H1 (cell line): Measurements from ENCODE around the gene ARHGAP18. TPM values are rescaled to one million over a fixed set of nuclear protein-coding genes. Genes with fewer than 3 reads are reported as not detected.

Experiments used
- CTCF ChIA-PET: fragments of 300-600 bp; sonication (Branson Sonifier 250); formaldehyde crosslinking; loops from one replicate; lab custom pipeline; 2021; ENCODE audit not compliant: partially characterized antibody; lab: Charles Lee
- POLR2A ChIA-PET: fragments of 300-600 bp; sonication (Branson Sonifier 250); formaldehyde crosslinking; loops from one replicate; lab custom pipeline; 2021; ENCODE audit warnings: inconsistent platforms; ENCODE audit not compliant: partially characterized antibody; lab: Charles Lee
- DNase-seq, 2 experiments: peaks; one replicate each; pipeline versions ENCODE4 v3.0.0 to v3.0.0-alpha.2; 2010 to 2022; ENCODE audit warnings: low spot score in 2 of 2, low read depth in 1 of 2, mixed read lengths in 1 of 2
- FAIRE-seq: peaks from 2 replicates; lab custom pipeline; 2011; peaks lifted over from hg19 to GRCh38; lab: Jason Lieb, UNC
- H2AFZ ChIP-seq: 2 replicates; pipeline ENCODE4 v1.8.1; 2012; ENCODE audit warnings: low read length, inconsistent platforms
- H2AK5ac ChIP-seq: 2 replicates; pipeline ENCODE4 v1.6.1; 2013; ENCODE audit warnings: low read depth, low read length
- H2BK120ac ChIP-seq: replicated peaks from 2 replicates; pipeline ENCODE3; 2013; ENCODE audit warnings: low read depth, low read length, inconsistent platforms
- H2BK12ac ChIP-seq: 2 replicates; pipeline ENCODE4 v1.6.1; 2013; ENCODE audit warnings: low read depth, low read length
- H2BK15ac ChIP-seq: 2 replicates; pipeline ENCODE4 v1.6.1; 2013; ENCODE audit warnings: low read length
- H2BK20ac ChIP-seq: 2 replicates; pipeline ENCODE4 v1.6.1; 2013; ENCODE audit warnings: low read length
- H2BK5ac ChIP-seq: 2 replicates; pipeline ENCODE4 v1.6.1; 2013; ENCODE audit warnings: low read depth, low read length
- H3K14ac ChIP-seq: 2 replicates; pipeline ENCODE4 v1.6.1; 2013; ENCODE audit warnings: inconsistent platforms; ENCODE audit not compliant: insufficient read length
- H3K18ac ChIP-seq: 2 replicates; pipeline ENCODE4 v1.6.1; 2013; ENCODE audit warnings: low read length; ENCODE audit errors: extremely low read depth
- H3K23ac ChIP-seq: 2 replicates; pipeline ENCODE4 v1.6.1; 2013; ENCODE audit warnings: inconsistent platforms; ENCODE audit not compliant: insufficient read length
- H3K23me2 ChIP-seq: 2 replicates; pipeline ENCODE4 v1.6.1; 2013; ENCODE audit warnings: low read depth, low read length
- H3K27ac ChIP-seq: 2 replicates; pipeline ENCODE4 v1.6.1; 2011; ENCODE audit warnings: low read depth, low read length, inconsistent platforms
- H3K27me3 ChIP-seq, 4 experiments: replicated peaks in 1 of 4; 1 replicate in 1 of 4; 2 replicates in 3 of 4; pipeline versions ENCODE4 v1.6.1 to v1.8.1; 2011 to 2013; ENCODE audit warnings: low read length in 3 of 4, mild to moderate bottlenecking in 3 of 4, inconsistent platforms in 2 of 4, mixed read lengths in 2 of 4, moderate library complexity in 1 of 4; ENCODE audit not compliant: control insufficient read depth in 3 of 4, insufficient read depth in 3 of 4; ENCODE audit errors: extremely low read depth in 1 of 4
- H3K36me3 ChIP-seq, 4 experiments: 2 replicates each; pipeline versions ENCODE4 v1.6.1 to v1.8.1; 2011 to 2013; ENCODE audit warnings: mild to moderate bottlenecking in 4 of 4, low read length in 3 of 4, moderate library complexity in 2 of 4, control low read depth in 1 of 4, inconsistent platforms in 1 of 4; ENCODE audit not compliant: insufficient read depth in 4 of 4, control insufficient read depth in 2 of 4
- H3K4ac ChIP-seq: replicated peaks from 2 replicates; pipeline ENCODE3; 2013; ENCODE audit warnings: low read length, low read depth, mixed read lengths, inconsistent platforms; ENCODE audit not compliant: insufficient read length
- H3K4me1 ChIP-seq, 4 experiments: replicated peaks in 1 of 4; 1 replicate in 1 of 4; 2 replicates in 3 of 4; pipeline versions ENCODE4 v1.6.1 to v1.8.1; 2011 to 2013; ENCODE audit warnings: low read length in 3 of 4, inconsistent platforms in 2 of 4, mixed read lengths in 1 of 4; ENCODE audit not compliant: insufficient read depth in 4 of 4, control insufficient read depth in 3 of 4
- H3K4me2 ChIP-seq, 2 experiments: 2 replicates each; pipeline versions ENCODE4 v1.6.1 to v1.8.1; 2011 to 2013; ENCODE audit warnings: low read depth in 2 of 2, low read length in 2 of 2, control low read depth in 1 of 2, inconsistent platforms in 1 of 2, mild to moderate bottlenecking in 1 of 2; ENCODE audit not compliant: insufficient read depth in 1 of 2
- H3K4me3 ChIP-seq, 4 experiments: fragments of 200-600, 300-600 bp in 1 of 4; sonication (generic), shearing (Covaris generic), sonication (Bioruptor Twin) in 1 of 4; 2 replicates each; pipeline versions ENCODE4 v1.5.1 to v1.8.1; 2011 to 2016; ENCODE audit warnings: low read length in 4 of 4, low read depth in 3 of 4, control low read depth in 2 of 4, inconsistent platforms in 2 of 4, mild to moderate bottlenecking in 2 of 4, mixed read lengths in 1 of 4, moderate library complexity in 1 of 4; ENCODE audit not compliant: insufficient read depth in 2 of 4; ENCODE audit errors: extremely low read depth in 1 of 4
- H3K56ac ChIP-seq: replicated peaks from 2 replicates; pipeline ENCODE3; 2013; ENCODE audit warnings: low read depth, mild to moderate bottlenecking, mixed read lengths, low read length, inconsistent platforms; ENCODE audit not compliant: insufficient read length
- H3K79me1 ChIP-seq: 2 replicates; pipeline ENCODE4 v1.6.1; 2013; ENCODE audit warnings: low read depth, low read length, control low read depth
- H3K79me2 ChIP-seq, 2 experiments: 2 replicates each; pipeline versions ENCODE4 v1.6.1 to v1.8.1; 2012 to 2013; ENCODE audit warnings: low read length in 2 of 2, mild to moderate bottlenecking in 2 of 2, inconsistent platforms in 1 of 2; ENCODE audit not compliant: insufficient read depth in 2 of 2, control insufficient read depth in 1 of 2
- H3K9ac ChIP-seq, 4 experiments: replicated peaks in 1 of 4; 1 replicate in 1 of 4; 2 replicates in 3 of 4; pipeline versions ENCODE4 v1.6.1 to v1.8.1; 2011 to 2013; ENCODE audit warnings: low read depth in 3 of 4, low read length in 3 of 4, control low read depth in 2 of 4, mild to moderate bottlenecking in 2 of 4, moderate library complexity in 2 of 4, inconsistent platforms in 1 of 4; ENCODE audit errors: extremely low read depth in 1 of 4
- H3K9me3 ChIP-seq, 2 experiments: 2 replicates each; pipeline versions ENCODE4 v1.6.1 to v1.8.1; 2012 to 2013; ENCODE audit warnings: mild to moderate bottlenecking in 2 of 2, moderate library complexity in 2 of 2, control low read depth in 1 of 2, inconsistent platforms in 1 of 2, low read depth in 1 of 2, low read length in 1 of 2, mixed read lengths in 1 of 2; ENCODE audit not compliant: insufficient read depth in 2 of 2
- H4K20me1 ChIP-seq, 2 experiments: replicated peaks in 1 of 2; 2 replicates each; pipeline versions ENCODE3 to v1.8.1; 2011 to 2013; ENCODE audit warnings: inconsistent platforms in 2 of 2, low read length in 2 of 2, mild to moderate bottlenecking in 1 of 2; ENCODE audit not compliant: insufficient read depth in 2 of 2, control insufficient read depth in 1 of 2
- H4K5ac ChIP-seq: 2 replicates; pipeline ENCODE4 v1.6.1; 2013; ENCODE audit warnings: low read length, low read depth, mixed read lengths, inconsistent platforms; ENCODE audit not compliant: insufficient read length
- H4K8ac ChIP-seq: 2 replicates; pipeline ENCODE4 v1.8.0; 2013; ENCODE audit warnings: mild to moderate bottlenecking, moderate library complexity, low read length, inconsistent platforms; ENCODE audit not compliant: insufficient read depth; ENCODE audit errors: extremely low read depth
- H4K91ac ChIP-seq: replicated peaks from 2 replicates; pipeline ENCODE3; 2013; ENCODE audit warnings: low read length, mixed read lengths, inconsistent platforms; ENCODE audit not compliant: insufficient read length
- BRCA1 ChIP-seq: IDR thresholded peaks from 2 replicates; pipeline ENCODE4 v1.6.1; 2012; ENCODE audit warnings: low read depth, low read length, improper control_type of control experiment
- CBX8 ChIP-seq: fragments of 300-800, 300-1000 bp; sonication (generic); IDR thresholded peaks from 2 replicates; pipeline ENCODE4 v1.7.1; 2016; ENCODE audit warnings: low read depth, low read length, borderline replicate concordance
- JUND ChIP-seq: IDR thresholded peaks from 2 replicates; pipeline ENCODE4 v1.6.1; 2011; ENCODE audit warnings: mild to moderate bottlenecking, improper control_type of control experiment, low read length
- WGBS, 2 experiments: shearing (Covaris generic) in 1 of 2; methylation state at CpG; one replicate each; pipeline versions ENCODE4 v1.1.6 to v1.1.7; 2013 to 2015; ENCODE audit warnings: low lambda C conversion rate in 2 of 2, mixed read lengths in 2 of 2, inconsistent platforms in 1 of 2, low coverage in 1 of 2, missing lambda C conversion rate in 1 of 2; ENCODE audit not compliant: insufficient replicate concordance in 2 of 2, insufficient coverage in 1 of 2, insufficient read length in 1 of 2; ENCODE audit errors: extremely low coverage in 1 of 2, missing lambda C conversion rate in 1 of 2; 5-methylcytosine and 5-hydroxymethylcytosine counted together
- polyA plus RNA-seq, 7 experiments: library from polyadenylated mRNA; depleted of rRNA in 3 of 7; stranded (reverse) in 5 of 7; unstranded in 2 of 7; fragments of >200 nt in 5 of 7; fragments of 200-250 nt in 2 of 7; gene quantifications; 1 replicate in 5 of 7; 2 replicates in 1 of 7; 4 replicates in 1 of 7; pipeline versions ENCODE4 v1.2.1 to v1.2.3, GENCODE V29; 2011 to 2013; ENCODE audit warnings: missing spikeins in 2 of 7, mixed read lengths in 2 of 7
- total RNA-seq: library from RNA; stranded (reverse); fragmentation: NEBNext Ultra II Directional; extraction: Animal tissue kit (Norgen Biotek cat#: 25700); gene quantifications from 2 replicates; pipeline ENCODE4 v1.2.1, GENCODE V29; 2021

Gene ARHGAP18
- total and polyA plus RNA-seq, 2 of the 8 experiments (the other 6 are each of a cell fraction or from before 2014, with no cell fraction given), result 0.83 to 4.5 TPM

DNA sequence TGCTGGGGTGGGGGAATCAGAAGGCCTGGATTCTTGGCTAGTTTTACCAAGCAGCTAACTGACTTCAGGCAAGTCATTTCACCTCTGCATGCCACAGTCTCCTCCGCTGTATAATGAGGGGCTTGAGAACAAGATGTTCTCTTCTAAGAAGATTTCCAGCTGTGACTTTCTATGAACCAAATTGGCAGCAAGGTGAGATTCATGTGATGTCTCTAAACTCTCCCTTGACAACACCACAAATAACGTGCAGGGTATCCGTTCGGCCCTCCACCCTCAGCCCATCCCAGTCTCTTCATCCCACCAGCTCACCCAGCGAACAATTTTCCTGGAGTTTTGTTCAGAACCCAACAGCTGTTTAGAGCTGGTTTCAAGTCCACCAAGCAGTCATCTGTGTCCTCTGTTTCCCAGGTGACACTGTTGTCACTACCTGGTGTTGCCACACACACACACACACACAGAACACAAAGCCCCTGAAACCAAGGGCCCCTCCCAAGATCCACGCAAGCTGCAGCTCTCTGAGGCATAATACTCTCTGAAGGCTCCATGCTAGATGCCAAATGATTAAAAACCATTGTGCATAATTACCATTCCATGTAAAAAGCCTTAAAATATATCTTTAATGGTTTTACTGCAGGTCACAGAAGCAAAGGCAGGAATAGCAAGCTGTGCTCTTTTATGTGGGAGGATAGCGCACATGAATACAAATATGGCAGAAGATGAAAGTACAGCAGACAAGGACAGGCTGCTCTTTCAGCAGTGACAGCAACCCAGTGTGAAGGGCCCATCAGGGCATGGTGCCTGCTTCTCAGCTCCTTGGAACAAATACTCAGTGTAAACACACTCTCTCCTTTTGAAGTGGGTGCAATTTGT, 48.2 kb downstream of the ARHGAP18 start:
- no peak overlapping the region for H2BK20ac ChIP-seq
- WGBS, 2 experiments, result 94% methylated on average over 7 of the region's 7 CpGs; no CpG with 5 or more reads in 1 of the 2 experiments
- no peaks in the 10 kb centered on the region for H3K36me3 ChIP-seq
- H3K4me2 ChIP-seq, result no peak overlapping the region
- H2BK15ac ChIP-seq, result no peak overlapping the region
- H3K56ac ChIP-seq, result no peak overlapping the region
- H4K8ac ChIP-seq, result no peak overlapping the region
- H3K23me2 ChIP-seq, result no peaks in the 10 kb centered on the region
- ChIA-PET POLR2A (interaction anchor here (0.6 kb wide), 1 partner anchor 17 kb away, joined by 4 read pairs; no protein-coding TSS in a partner anchor), CTCF (interaction anchor here (0.8 to 3.7 kb wide), 8 partner anchors 10 to 113 kb away, joined by 3 to 14 read pairs (median 5); no protein-coding TSS in a partner anchor)
- H3K79me1 ChIP-seq, result no peaks in the 10 kb centered on the region
- H2BK12ac ChIP-seq, result no peak overlapping the region
- no peaks in the 10 kb centered on the region for H4K20me1 ChIP-seq
- no peak overlapping the region for H3K4me3 ChIP-seq
- H3K27me3 ChIP-seq, result no peaks in the 10 kb centered on the region
- no peak overlapping the region for H3K18ac ChIP-seq
- no peak overlapping the region for H3K27ac ChIP-seq
- FAIRE-seq (no peak), DNase-seq (no peak)
- H3K14ac ChIP-seq, result no peak overlapping the region
- H2BK5ac ChIP-seq, result no peak overlapping the region
- no peaks in the 10 kb centered on the region for H3K79me2 ChIP-seq
- H2AFZ ChIP-seq, result no peak overlapping the region
- H3K4ac ChIP-seq, result no peak overlapping the region
- no peaks in the 10 kb centered on the region for H3K9me3 ChIP-seq
- H3K4me1 ChIP-seq, result no peaks in the 10 kb centered on the region; a peak in 1 of 7 replicates
- no peak overlapping the region for H4K5ac ChIP-seq
- H4K91ac ChIP-seq, result no peak overlapping the region
- H2AK5ac ChIP-seq, result peak overlapping the region; percentile 82; the same call in 1 of the 2 replicates
- no peak overlapping the region for H3K23ac ChIP-seq
- no peak overlapping the region for H2BK120ac ChIP-seq
- H3K9ac ChIP-seq, result no peak overlapping the region
- TF ChIP-seq BRCA1, result no peak
- no peak for TF ChIP-seq JUND
- TF ChIP-seq CBX8, result no peak
